ENCODE measurements around the gene CLTB.

Gene CLTB

GRCh38 chr5:176381423-176381822, 34.9 kb downstream of the CLTB start:
- Histone ChIP-seq H3K4me3 (ENCODE audit: low read depth, low read length) (no peak overlapping the region), H3K27ac (no peak overlapping the region), H3K9me3 (ENCODE audit: severe bottlenecking) (no peaks in the 10 kb centered on the region), H3K27me3 (ENCODE audit: insufficient read depth, low read depth, severe bottlenecking) (no peaks in the 10 kb centered on the region), H3K36me3 (peaks cover 42% of the 10 kb centered on the region)
- TF ChIP-seq CTCF (IDR thresholded peaks at IDR 0.05; ENCODE audit: low read depth, low read length) = no peak
- no peak for DNase-seq

- no peak for DNase-seq
- H3K36me3 ChIP-seq = peaks cover 26% of the 10 kb centered on the region
These were observed 36.5 kb downstream of the CLTB start for GRCh38 chr5:176379881-176380280.

GRCh38 chr5:176373100-176373818, 43.1 kb downstream of the CLTB start:
- Histone ChIP-seq H3K4me3 (ENCODE audit: low read depth, low read length) (no peak overlapping the region), H3K27me3 (ENCODE audit: insufficient read depth, low read depth, severe bottlenecking) (no peaks in the 10 kb centered on the region), H3K27ac (no peak overlapping the region), H3K36me3 (peaks cover 3% of the 10 kb centered on the region; the same call in 1 of the 2 replicates), H3K9me3 (ENCODE audit: severe bottlenecking) (no peaks in the 10 kb centered on the region)
- TF ChIP-seq CTCF (IDR thresholded peaks at IDR 0.05; ENCODE audit: low read depth, low read length) = no peak
- no peak for DNase-seq

More at GRCh38 chr5:176379881-176380280, 36.5 kb downstream of the CLTB start:
- H3K4me3 ChIP-seq (ENCODE audit: low read depth, low read length) = no peak overlapping the region
- no peak for TF ChIP-seq CTCF (IDR thresholded peaks at IDR 0.05; ENCODE audit: low read depth, low read length)
- no peak overlapping the region for H3K27ac ChIP-seq
- H3K27me3 ChIP-seq (ENCODE audit: insufficient read depth, low read depth, severe bottlenecking) = no peaks in the 10 kb centered on the region
- H3K9me3 ChIP-seq (ENCODE audit: severe bottlenecking) = no peaks in the 10 kb centered on the region

- DNase-seq = no peak
- H3K27me3 ChIP-seq (ENCODE audit: insufficient read depth, low read depth, severe bottlenecking) = no peaks in the 10 kb centered on the region
- no peak overlapping the region for H3K27ac ChIP-seq
- H3K4me3 ChIP-seq (ENCODE audit: low read depth, low read length) = no peak overlapping the region
- H3K9me3 ChIP-seq (ENCODE audit: severe bottlenecking) = no peaks in the 10 kb centered on the region
- no peak for TF ChIP-seq CTCF (IDR thresholded peaks at IDR 0.05; ENCODE audit: low read depth, low read length)
- peaks cover 3% of the 10 kb centered on the region; the same call in 1 of the 2 replicates for H3K36me3 ChIP-seq
These were observed 44.5 kb downstream of the CLTB start for GRCh38 chr5:176371621-176372539.

- no peak for TF ChIP-seq CTCF (IDR thresholded peaks at IDR 0.05; ENCODE audit: low read depth, low read length)
- Histone ChIP-seq H3K27me3 (ENCODE audit: insufficient read depth, low read depth, severe bottlenecking) (no peaks in the 10 kb centered on the region), H3K9me3 (ENCODE audit: severe bottlenecking) (no peaks in the 10 kb centered on the region), H3K27ac (no peak overlapping the region), H3K4me3 (ENCODE audit: low read depth, low read length) (no peak overlapping the region), H3K36me3 (peaks cover 3% of the 10 kb centered on the region)
- no peak for DNase-seq
These were observed 46.2 kb downstream of the CLTB start for GRCh38 chr5:176369934-176370711.

Data from WERI-Rb-1 (cell line).